Cardiac atrium fibroblast (primary cell): ENCODE results near the gene ZNF729. TPM values are rescaled to one million over a fixed set of nuclear protein-coding genes. Genes with fewer than 3 reads are reported as not detected.

Experiments
- total RNA-seq: library from RNA; depleted of rRNA; stranded (reverse); fragments of >200 nt; gene quantifications from 2 replicates; pipeline ENCODE4 v1.2.3, GENCODE V29; 2015

The ZNF729 gene
- total RNA-seq: not detected in 2 replicates

DNA sequence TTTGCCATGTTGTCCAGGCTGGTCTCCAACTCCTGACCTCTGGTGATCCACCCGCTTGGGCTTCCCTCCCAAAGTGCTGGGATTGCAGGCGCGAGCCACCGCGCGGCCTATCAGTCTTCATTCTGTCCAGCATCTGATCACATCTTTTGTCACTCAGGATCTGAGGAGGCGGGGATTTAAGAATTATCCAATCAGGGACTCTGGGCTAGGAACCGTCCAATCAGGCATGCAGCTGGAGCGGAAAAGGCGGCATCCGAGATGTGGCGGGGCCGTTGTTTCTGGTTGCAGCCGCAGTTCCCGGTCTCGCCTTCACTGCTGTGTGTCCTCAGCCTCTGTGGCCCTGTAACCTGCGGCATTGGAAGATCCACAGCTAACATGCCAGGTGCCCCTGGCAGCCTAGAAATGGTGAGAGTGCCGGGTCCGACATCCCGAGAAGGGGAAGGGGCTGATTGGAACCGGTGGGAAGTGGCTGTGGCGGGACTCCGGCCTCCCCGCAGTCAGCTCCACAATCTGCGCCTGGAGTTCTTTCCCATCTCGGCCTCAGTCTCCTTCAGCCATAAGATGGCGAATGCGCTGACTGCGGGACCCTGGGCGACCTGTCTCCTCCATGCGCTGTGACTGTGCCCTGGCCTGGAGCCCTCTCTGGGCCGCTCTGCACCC is at the start of gene ZNF729:
Gene ZNF729 (plus strand): TSS at position 291 of the 660 bp plus-strand sequence. CDS start 85 bp downstream, at position 376.

Other genes with a start within 250 kb of the ZNF729 start
- gene ZNF257, start 234.0 kb upstream of the ZNF729 start, total RNA-seq: under 0.01 and 0.18 TPM in 2 replicates
- 0.18 TPM in 1 of 2 replicates, not detected in the other for gene ZNF676, start 89.5 kb upstream of the ZNF729 start, total RNA-seq
- gene ZNF98, start 135.9 kb downstream of the ZNF729 start, total RNA-seq: 1.3 TPM in 1 of 2 replicates, not detected in the other